Sigmoid colon (tissue), 4 donors: ENCODE measurements around the gene SMAD3.

Source experiments
- CTCF ChIP-seq, 4 experiments: fragments of 450-650 bp in 3 of 4; fragments of 200-600 bp in 1 of 4; IDR thresholded peaks; one replicate each; pipeline ENCODE4 v1.5.1; 2016 to 2019; ENCODE audit warnings: antibody characterized with exemption in 4 of 4, mild to moderate bottlenecking in 3 of 4, moderate library complexity in 2 of 4
- EP300 ChIP-seq, 4 donors: sonication (generic); formaldehyde crosslinking; IDR thresholded peaks; one replicate each; pipeline ENCODE4 v1.6.1; 2017; ENCODE audit warnings: antibody characterized with exemption in 4 of 4
- POLR2A ChIP-seq, 2 donors: fragments of 450-650 bp; IDR thresholded peaks; one replicate each; pipeline ENCODE4 v1.6.1; 2016; ENCODE audit warnings: antibody characterized with exemption in 2 of 2, mild to moderate bottlenecking in 2 of 2, moderate library complexity in 2 of 2
- POLR2AphosphoS5 ChIP-seq, 4 donors: sonication (generic); formaldehyde crosslinking; IDR thresholded peaks; one replicate each; pipeline ENCODE4 v1.6.1; 2017; ENCODE audit warnings: antibody characterized with exemption in 4 of 4

DNA sequence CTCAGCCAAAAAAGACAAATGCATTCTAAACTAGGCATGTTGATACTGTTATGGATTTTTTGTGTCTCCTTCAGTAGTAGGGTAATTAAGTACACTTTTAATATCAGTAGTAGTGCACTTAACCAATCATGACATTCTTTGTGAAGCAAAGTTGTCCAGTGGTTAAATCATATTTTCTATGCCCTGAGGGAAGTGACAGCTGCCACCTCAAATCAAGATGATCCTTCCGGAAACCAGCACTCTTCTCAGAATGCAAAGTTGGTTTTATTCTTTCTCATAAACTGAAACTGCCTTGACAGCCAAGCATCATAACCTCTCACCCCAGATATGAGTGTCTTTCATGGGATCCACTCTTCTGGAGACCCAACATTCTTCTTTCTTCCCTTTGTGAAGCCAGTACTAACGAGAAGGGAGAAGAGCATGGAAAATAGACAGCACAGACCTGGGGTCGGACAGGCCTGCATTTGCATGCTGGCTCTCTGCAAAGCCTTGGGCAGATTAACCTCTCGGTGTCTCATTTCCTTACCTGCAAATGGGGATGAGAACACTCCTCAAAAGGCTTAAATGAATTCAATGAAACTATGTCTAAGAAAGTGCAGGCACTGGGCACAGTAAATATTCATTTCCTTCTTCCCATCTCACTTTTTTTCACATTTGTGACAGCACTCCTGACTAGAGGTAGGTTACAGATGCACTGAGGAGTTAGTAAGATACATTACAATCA, 175.9 kb downstream of the SMAD3 start:
- no peak for TF ChIP-seq CTCF (IDR thresholded peaks at IDR 0.05)
- TF ChIP-seq POLR2A (IDR thresholded peaks at IDR 0.05) = no peak
- no peak for TF ChIP-seq POLR2AphosphoS5 (IDR thresholded peaks at IDR 0.05)
- TF ChIP-seq EP300 (IDR thresholded peaks at IDR 0.05) = no peak
